ENCODE measurements around the gene R3HDM4.

DNA sequence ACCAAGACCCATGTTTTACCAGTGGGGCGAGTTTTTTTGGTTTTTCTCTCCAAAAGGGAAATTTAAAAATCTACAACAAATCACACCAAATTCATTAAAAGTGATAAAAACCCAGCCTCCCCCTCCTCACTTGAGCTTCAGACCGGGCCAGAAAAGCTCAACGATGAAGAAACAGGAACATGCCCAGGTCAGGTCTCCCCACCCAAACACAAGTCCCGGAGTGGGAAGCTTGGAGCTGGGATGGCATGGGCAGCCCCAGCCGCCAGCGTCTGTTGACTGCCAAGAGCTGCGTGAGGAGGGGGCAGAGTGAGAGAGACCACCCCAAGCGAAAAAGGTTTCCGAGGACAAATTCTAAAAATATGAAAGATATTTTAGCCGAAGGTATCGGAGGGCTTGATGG lies 16.0 kb downstream of the R3HDM4 start:
- TF ChIP-seq, protein P1, sequence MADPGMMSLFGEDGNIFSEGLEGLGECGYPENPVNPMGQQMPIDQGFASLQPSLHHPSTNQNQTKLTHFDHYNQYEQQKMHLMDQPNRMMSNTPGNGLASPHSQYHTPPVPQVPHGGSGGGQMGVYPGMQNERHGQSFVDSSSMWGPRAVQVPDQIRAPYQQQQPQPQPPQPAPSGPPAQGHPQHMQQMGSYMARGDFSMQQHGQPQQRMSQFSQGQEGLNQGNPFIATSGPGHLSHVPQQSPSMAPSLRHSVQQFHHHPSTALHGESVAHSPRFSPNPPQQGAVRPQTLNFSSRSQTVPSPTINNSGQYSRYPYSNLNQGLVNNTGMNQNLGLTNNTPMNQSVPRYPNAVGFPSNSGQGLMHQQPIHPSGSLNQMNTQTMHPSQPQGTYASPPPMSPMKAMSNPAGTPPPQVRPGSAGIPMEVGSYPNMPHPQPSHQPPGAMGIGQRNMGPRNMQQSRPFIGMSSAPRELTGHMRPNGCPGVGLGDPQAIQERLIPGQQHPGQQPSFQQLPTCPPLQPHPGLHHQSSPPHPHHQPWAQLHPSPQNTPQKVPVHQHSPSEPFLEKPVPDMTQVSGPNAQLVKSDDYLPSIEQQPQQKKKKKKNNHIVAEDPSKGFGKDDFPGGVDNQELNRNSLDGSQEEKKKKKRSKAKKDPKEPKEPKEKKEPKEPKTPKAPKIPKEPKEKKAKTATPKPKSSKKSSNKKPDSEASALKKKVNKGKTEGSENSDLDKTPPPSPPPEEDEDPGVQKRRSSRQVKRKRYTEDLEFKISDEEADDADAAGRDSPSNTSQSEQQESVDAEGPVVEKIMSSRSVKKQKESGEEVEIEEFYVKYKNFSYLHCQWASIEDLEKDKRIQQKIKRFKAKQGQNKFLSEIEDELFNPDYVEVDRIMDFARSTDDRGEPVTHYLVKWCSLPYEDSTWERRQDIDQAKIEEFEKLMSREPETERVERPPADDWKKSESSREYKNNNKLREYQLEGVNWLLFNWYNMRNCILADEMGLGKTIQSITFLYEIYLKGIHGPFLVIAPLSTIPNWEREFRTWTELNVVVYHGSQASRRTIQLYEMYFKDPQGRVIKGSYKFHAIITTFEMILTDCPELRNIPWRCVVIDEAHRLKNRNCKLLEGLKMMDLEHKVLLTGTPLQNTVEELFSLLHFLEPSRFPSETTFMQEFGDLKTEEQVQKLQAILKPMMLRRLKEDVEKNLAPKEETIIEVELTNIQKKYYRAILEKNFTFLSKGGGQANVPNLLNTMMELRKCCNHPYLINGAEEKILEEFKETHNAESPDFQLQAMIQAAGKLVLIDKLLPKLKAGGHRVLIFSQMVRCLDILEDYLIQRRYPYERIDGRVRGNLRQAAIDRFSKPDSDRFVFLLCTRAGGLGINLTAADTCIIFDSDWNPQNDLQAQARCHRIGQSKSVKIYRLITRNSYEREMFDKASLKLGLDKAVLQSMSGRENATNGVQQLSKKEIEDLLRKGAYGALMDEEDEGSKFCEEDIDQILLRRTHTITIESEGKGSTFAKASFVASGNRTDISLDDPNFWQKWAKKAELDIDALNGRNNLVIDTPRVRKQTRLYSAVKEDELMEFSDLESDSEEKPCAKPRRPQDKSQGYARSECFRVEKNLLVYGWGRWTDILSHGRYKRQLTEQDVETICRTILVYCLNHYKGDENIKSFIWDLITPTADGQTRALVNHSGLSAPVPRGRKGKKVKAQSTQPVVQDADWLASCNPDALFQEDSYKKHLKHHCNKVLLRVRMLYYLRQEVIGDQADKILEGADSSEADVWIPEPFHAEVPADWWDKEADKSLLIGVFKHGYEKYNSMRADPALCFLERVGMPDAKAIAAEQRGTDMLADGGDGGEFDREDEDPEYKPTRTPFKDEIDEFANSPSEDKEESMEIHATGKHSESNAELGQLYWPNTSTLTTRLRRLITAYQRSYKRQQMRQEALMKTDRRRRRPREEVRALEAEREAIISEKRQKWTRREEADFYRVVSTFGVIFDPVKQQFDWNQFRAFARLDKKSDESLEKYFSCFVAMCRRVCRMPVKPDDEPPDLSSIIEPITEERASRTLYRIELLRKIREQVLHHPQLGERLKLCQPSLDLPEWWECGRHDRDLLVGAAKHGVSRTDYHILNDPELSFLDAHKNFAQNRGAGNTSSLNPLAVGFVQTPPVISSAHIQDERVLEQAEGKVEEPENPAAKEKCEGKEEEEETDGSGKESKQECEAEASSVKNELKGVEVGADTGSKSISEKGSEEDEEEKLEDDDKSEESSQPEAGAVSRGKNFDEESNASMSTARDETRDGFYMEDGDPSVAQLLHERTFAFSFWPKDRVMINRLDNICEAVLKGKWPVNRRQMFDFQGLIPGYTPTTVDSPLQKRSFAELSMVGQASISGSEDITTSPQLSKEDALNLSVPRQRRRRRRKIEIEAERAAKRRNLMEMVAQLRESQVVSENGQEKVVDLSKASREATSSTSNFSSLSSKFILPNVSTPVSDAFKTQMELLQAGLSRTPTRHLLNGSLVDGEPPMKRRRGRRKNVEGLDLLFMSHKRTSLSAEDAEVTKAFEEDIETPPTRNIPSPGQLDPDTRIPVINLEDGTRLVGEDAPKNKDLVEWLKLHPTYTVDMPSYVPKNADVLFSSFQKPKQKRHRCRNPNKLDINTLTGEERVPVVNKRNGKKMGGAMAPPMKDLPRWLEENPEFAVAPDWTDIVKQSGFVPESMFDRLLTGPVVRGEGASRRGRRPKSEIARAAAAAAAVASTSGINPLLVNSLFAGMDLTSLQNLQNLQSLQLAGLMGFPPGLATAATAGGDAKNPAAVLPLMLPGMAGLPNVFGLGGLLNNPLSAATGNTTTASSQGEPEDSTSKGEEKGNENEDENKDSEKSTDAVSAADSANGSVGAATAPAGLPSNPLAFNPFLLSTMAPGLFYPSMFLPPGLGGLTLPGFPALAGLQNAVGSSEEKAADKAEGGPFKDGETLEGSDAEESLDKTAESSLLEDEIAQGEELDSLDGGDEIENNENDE (IDR thresholded peaks at IDR 0.05; ENCODE audit: low read depth, low read length) = no peak
- no peak for TF ChIP-seq CBX3 (IDR thresholded peaks at IDR 0.05; ENCODE audit: borderline replicate concordance in 1 of 2, low read length in 2 of 2)
- TF ChIP-seq PHF8 (IDR thresholded peaks at IDR 0.05; ENCODE audit: borderline replicate concordance, low read length) = no peak
- TF ChIP-seq MEF2D (tag; conservative IDR thresholded peaks at IDR 0.05; ENCODE audit: low read depth) = no peak
- TF ChIP-seq ZNF174 (CRISPR knock-in tag; IDR thresholded peaks at IDR 0.05) = no peak
- TF ChIP-seq RERE (CRISPR knock-in tag; IDR thresholded peaks at IDR 0.05; ENCODE audit: borderline replicate concordance) = no peak
- no peak for TF ChIP-seq IRF2 (CRISPR knock-in tag; IDR thresholded peaks at IDR 0.05)
- TF ChIP-seq NONO (IDR thresholded peaks at IDR 0.05; ENCODE audit: low read depth in 2 of 2, low read length in 1 of 2) = no peak

All from K562 (cell line).